H1 (cell line): ENCODE results near the gene AP3S1. TPM values are rescaled to one million over a fixed set of nuclear protein-coding genes. Genes with fewer than 3 reads are reported as not detected.

Experiments used
- CTCF ChIA-PET: fragments of 300-600 bp; sonication (Branson Sonifier 250); formaldehyde crosslinking; loops from one replicate; lab custom pipeline; 2021; ENCODE audit not compliant: partially characterized antibody; lab: Charles Lee
- POLR2A ChIA-PET: fragments of 300-600 bp; sonication (Branson Sonifier 250); formaldehyde crosslinking; loops from one replicate; lab custom pipeline; 2021; ENCODE audit warnings: inconsistent platforms; ENCODE audit not compliant: partially characterized antibody; lab: Charles Lee
- DNase-seq, 2 experiments: peaks; one replicate each; pipeline versions ENCODE4 v3.0.0 to v3.0.0-alpha.2; 2010 to 2022; ENCODE audit warnings: low spot score in 2 of 2, low read depth in 1 of 2, mixed read lengths in 1 of 2
- FAIRE-seq: peaks from 2 replicates; lab custom pipeline; 2011; peaks lifted over from hg19 to GRCh38; lab: Jason Lieb, UNC
- H2AFZ ChIP-seq: 2 replicates; pipeline ENCODE4 v1.8.1; 2012; ENCODE audit warnings: low read length, inconsistent platforms
- H2AK5ac ChIP-seq: 2 replicates; pipeline ENCODE4 v1.6.1; 2013; ENCODE audit warnings: low read depth, low read length
- H2BK120ac ChIP-seq: replicated peaks from 2 replicates; pipeline ENCODE3; 2013; ENCODE audit warnings: low read depth, low read length, inconsistent platforms
- H2BK12ac ChIP-seq: 2 replicates; pipeline ENCODE4 v1.6.1; 2013; ENCODE audit warnings: low read depth, low read length
- H2BK15ac ChIP-seq: 2 replicates; pipeline ENCODE4 v1.6.1; 2013; ENCODE audit warnings: low read length
- H2BK20ac ChIP-seq: 2 replicates; pipeline ENCODE4 v1.6.1; 2013; ENCODE audit warnings: low read length
- H2BK5ac ChIP-seq: 2 replicates; pipeline ENCODE4 v1.6.1; 2013; ENCODE audit warnings: low read depth, low read length
- H3K14ac ChIP-seq: 2 replicates; pipeline ENCODE4 v1.6.1; 2013; ENCODE audit warnings: inconsistent platforms; ENCODE audit not compliant: insufficient read length
- H3K18ac ChIP-seq: 2 replicates; pipeline ENCODE4 v1.6.1; 2013; ENCODE audit warnings: low read length; ENCODE audit errors: extremely low read depth
- H3K23ac ChIP-seq: 2 replicates; pipeline ENCODE4 v1.6.1; 2013; ENCODE audit warnings: inconsistent platforms; ENCODE audit not compliant: insufficient read length
- H3K23me2 ChIP-seq: 2 replicates; pipeline ENCODE4 v1.6.1; 2013; ENCODE audit warnings: low read depth, low read length
- H3K27ac ChIP-seq: 2 replicates; pipeline ENCODE4 v1.6.1; 2011; ENCODE audit warnings: low read depth, low read length, inconsistent platforms
- H3K27me3 ChIP-seq, 4 experiments: replicated peaks in 1 of 4; 1 replicate in 1 of 4; 2 replicates in 3 of 4; pipeline versions ENCODE4 v1.6.1 to v1.8.1; 2011 to 2013; ENCODE audit warnings: low read length in 3 of 4, mild to moderate bottlenecking in 3 of 4, inconsistent platforms in 2 of 4, mixed read lengths in 2 of 4, moderate library complexity in 1 of 4; ENCODE audit not compliant: control insufficient read depth in 3 of 4, insufficient read depth in 3 of 4; ENCODE audit errors: extremely low read depth in 1 of 4
- H3K36me3 ChIP-seq, 4 experiments: 2 replicates each; pipeline versions ENCODE4 v1.6.1 to v1.8.1; 2011 to 2013; ENCODE audit warnings: mild to moderate bottlenecking in 4 of 4, low read length in 3 of 4, moderate library complexity in 2 of 4, control low read depth in 1 of 4, inconsistent platforms in 1 of 4; ENCODE audit not compliant: insufficient read depth in 4 of 4, control insufficient read depth in 2 of 4
- H3K4ac ChIP-seq: replicated peaks from 2 replicates; pipeline ENCODE3; 2013; ENCODE audit warnings: low read length, low read depth, mixed read lengths, inconsistent platforms; ENCODE audit not compliant: insufficient read length
- H3K4me1 ChIP-seq, 4 experiments: replicated peaks in 1 of 4; 1 replicate in 1 of 4; 2 replicates in 3 of 4; pipeline versions ENCODE4 v1.6.1 to v1.8.1; 2011 to 2013; ENCODE audit warnings: low read length in 3 of 4, inconsistent platforms in 2 of 4, mixed read lengths in 1 of 4; ENCODE audit not compliant: insufficient read depth in 4 of 4, control insufficient read depth in 3 of 4
- H3K4me2 ChIP-seq, 2 experiments: 2 replicates each; pipeline versions ENCODE4 v1.6.1 to v1.8.1; 2011 to 2013; ENCODE audit warnings: low read depth in 2 of 2, low read length in 2 of 2, control low read depth in 1 of 2, inconsistent platforms in 1 of 2, mild to moderate bottlenecking in 1 of 2; ENCODE audit not compliant: insufficient read depth in 1 of 2
- H3K4me3 ChIP-seq, 4 experiments: fragments of 200-600, 300-600 bp in 1 of 4; sonication (generic), shearing (Covaris generic), sonication (Bioruptor Twin) in 1 of 4; 2 replicates each; pipeline versions ENCODE4 v1.5.1 to v1.8.1; 2011 to 2016; ENCODE audit warnings: low read length in 4 of 4, low read depth in 3 of 4, control low read depth in 2 of 4, inconsistent platforms in 2 of 4, mild to moderate bottlenecking in 2 of 4, mixed read lengths in 1 of 4, moderate library complexity in 1 of 4; ENCODE audit not compliant: insufficient read depth in 2 of 4; ENCODE audit errors: extremely low read depth in 1 of 4
- H3K56ac ChIP-seq: replicated peaks from 2 replicates; pipeline ENCODE3; 2013; ENCODE audit warnings: low read depth, mild to moderate bottlenecking, mixed read lengths, low read length, inconsistent platforms; ENCODE audit not compliant: insufficient read length
- H3K79me1 ChIP-seq: 2 replicates; pipeline ENCODE4 v1.6.1; 2013; ENCODE audit warnings: low read depth, low read length, control low read depth
- H3K79me2 ChIP-seq, 2 experiments: 2 replicates each; pipeline versions ENCODE4 v1.6.1 to v1.8.1; 2012 to 2013; ENCODE audit warnings: low read length in 2 of 2, mild to moderate bottlenecking in 2 of 2, inconsistent platforms in 1 of 2; ENCODE audit not compliant: insufficient read depth in 2 of 2, control insufficient read depth in 1 of 2
- H3K9ac ChIP-seq, 4 experiments: replicated peaks in 1 of 4; 1 replicate in 1 of 4; 2 replicates in 3 of 4; pipeline versions ENCODE4 v1.6.1 to v1.8.1; 2011 to 2013; ENCODE audit warnings: low read depth in 3 of 4, low read length in 3 of 4, control low read depth in 2 of 4, mild to moderate bottlenecking in 2 of 4, moderate library complexity in 2 of 4, inconsistent platforms in 1 of 4; ENCODE audit errors: extremely low read depth in 1 of 4
- H3K9me3 ChIP-seq, 2 experiments: 2 replicates each; pipeline versions ENCODE4 v1.6.1 to v1.8.1; 2012 to 2013; ENCODE audit warnings: mild to moderate bottlenecking in 2 of 2, moderate library complexity in 2 of 2, control low read depth in 1 of 2, inconsistent platforms in 1 of 2, low read depth in 1 of 2, low read length in 1 of 2, mixed read lengths in 1 of 2; ENCODE audit not compliant: insufficient read depth in 2 of 2
- H4K20me1 ChIP-seq, 2 experiments: replicated peaks in 1 of 2; 2 replicates each; pipeline versions ENCODE3 to v1.8.1; 2011 to 2013; ENCODE audit warnings: inconsistent platforms in 2 of 2, low read length in 2 of 2, mild to moderate bottlenecking in 1 of 2; ENCODE audit not compliant: insufficient read depth in 2 of 2, control insufficient read depth in 1 of 2
- H4K5ac ChIP-seq: 2 replicates; pipeline ENCODE4 v1.6.1; 2013; ENCODE audit warnings: low read length, low read depth, mixed read lengths, inconsistent platforms; ENCODE audit not compliant: insufficient read length
- H4K8ac ChIP-seq: 2 replicates; pipeline ENCODE4 v1.8.0; 2013; ENCODE audit warnings: mild to moderate bottlenecking, moderate library complexity, low read length, inconsistent platforms; ENCODE audit not compliant: insufficient read depth; ENCODE audit errors: extremely low read depth
- H4K91ac ChIP-seq: replicated peaks from 2 replicates; pipeline ENCODE3; 2013; ENCODE audit warnings: low read length, mixed read lengths, inconsistent platforms; ENCODE audit not compliant: insufficient read length
- ATF2 ChIP-seq: IDR thresholded peaks from 2 replicates; pipeline ENCODE4 v1.6.1; 2012; ENCODE audit warnings: low read length, inconsistent platforms
- BCL11A ChIP-seq, 2 experiments: IDR thresholded peaks; one replicate each; pipeline ENCODE4 v1.6.1; 2011; ENCODE audit warnings: low read depth in 2 of 2, low read length in 2 of 2, mild to moderate bottlenecking in 2 of 2
- CHD2 ChIP-seq: IDR thresholded peaks from 2 replicates; pipeline ENCODE4 v1.6.1; 2012; ENCODE audit warnings: low read length, improper control_type of control experiment
- HDAC2 ChIP-seq, 2 experiments: fragments of 300-600 bp in 1 of 2; sonication (generic) in 1 of 2; IDR thresholded peaks; 2 replicates each; pipeline ENCODE4 v1.6.1; 2011 to 2012; ENCODE audit warnings: low read depth in 2 of 2, low read length in 2 of 2, mild to moderate bottlenecking in 2 of 2, moderate library complexity in 2 of 2, borderline replicate concordance in 1 of 2, inconsistent platforms in 1 of 2
- JUND ChIP-seq: IDR thresholded peaks from 2 replicates; pipeline ENCODE4 v1.6.1; 2011; ENCODE audit warnings: mild to moderate bottlenecking, improper control_type of control experiment, low read length
- MAFK ChIP-seq: IDR thresholded peaks from 2 replicates; pipeline ENCODE4 v1.6.1; 2012; ENCODE audit warnings: low read depth, mild to moderate bottlenecking, improper control_type of control experiment, low read length
- RNF2 ChIP-seq: fragments of 200-900, 300-1000 bp; sonication (generic); IDR thresholded peaks from 2 replicates; pipeline ENCODE4 v1.7.1; 2016; ENCODE audit warnings: borderline replicate concordance, low read depth, mild to moderate bottlenecking, antibody characterized with exemption, low read length; ENCODE audit not compliant: poor library complexity, severe bottlenecking; ENCODE audit errors: missing control alignments
- USF2 ChIP-seq: IDR thresholded peaks from 2 replicates; pipeline ENCODE4 v1.6.1; 2011; ENCODE audit warnings: low read length, improper control_type of control experiment
- WGBS, 2 experiments: shearing (Covaris generic) in 1 of 2; methylation state at CpG; one replicate each; pipeline versions ENCODE4 v1.1.6 to v1.1.7; 2013 to 2015; ENCODE audit warnings: low lambda C conversion rate in 2 of 2, mixed read lengths in 2 of 2, inconsistent platforms in 1 of 2, low coverage in 1 of 2, missing lambda C conversion rate in 1 of 2; ENCODE audit not compliant: insufficient replicate concordance in 2 of 2, insufficient coverage in 1 of 2, insufficient read length in 1 of 2; ENCODE audit errors: extremely low coverage in 1 of 2, missing lambda C conversion rate in 1 of 2; 5-methylcytosine and 5-hydroxymethylcytosine counted together
- polyA plus RNA-seq, 7 experiments: library from polyadenylated mRNA; depleted of rRNA in 3 of 7; stranded (reverse) in 5 of 7; unstranded in 2 of 7; fragments of >200 nt in 5 of 7; fragments of 200-250 nt in 2 of 7; gene quantifications; 1 replicate in 5 of 7; 2 replicates in 1 of 7; 4 replicates in 1 of 7; pipeline versions ENCODE4 v1.2.1 to v1.2.3, GENCODE V29; 2011 to 2013; ENCODE audit warnings: missing spikeins in 2 of 7, mixed read lengths in 2 of 7
- total RNA-seq: library from RNA; stranded (reverse); fragmentation: NEBNext Ultra II Directional; extraction: Animal tissue kit (Norgen Biotek cat#: 25700); gene quantifications from 2 replicates; pipeline ENCODE4 v1.2.1, GENCODE V29; 2021

Gene AP3S1
- total and polyA plus RNA-seq, 2 of the 8 experiments (the other 6 are each of a cell fraction or from before 2014, with no cell fraction given), result 26.6 to 72.7 TPM

GRCh38 chr5:115948091-115948534 is 106.4 kb downstream of the AP3S1 start:
- H2BK15ac ChIP-seq, result no peak overlapping the region
- no peaks in the 10 kb centered on the region for H3K27me3 ChIP-seq
- H4K20me1 ChIP-seq, result no peaks in the 10 kb centered on the region
- H3K56ac ChIP-seq, result no peak overlapping the region
- H4K91ac ChIP-seq, result no peak overlapping the region
- FAIRE-seq (no peak), DNase-seq (no peak)
- CTCF ChIA-PET, result interaction anchor here (0.6 to 5.6 kb wide), 6 partner anchors 15 to 295 kb away, joined by 3 to 16 read pairs (median 4); no protein-coding TSS in a partner anchor
- no peaks in the 10 kb centered on the region for H3K36me3 ChIP-seq
- no peak overlapping the region for H3K9ac ChIP-seq
- no peak overlapping the region for H2AFZ ChIP-seq
- H2BK120ac ChIP-seq, result no peak overlapping the region
- H2BK20ac ChIP-seq, result no peak overlapping the region
- H2AK5ac ChIP-seq, result no peak overlapping the region
- no peak overlapping the region for H3K14ac ChIP-seq
- H3K4ac ChIP-seq, result no peak overlapping the region
- H3K4me2 ChIP-seq, result no peak overlapping the region
- H2BK5ac ChIP-seq, result no peak overlapping the region
- H3K27ac ChIP-seq, result no peak overlapping the region
- WGBS, 2 experiments, result 73% methylated on average over 3 of the region's 3 CpGs; no CpG with 5 or more reads in 1 of the 2 experiments
- POLR2A ChIA-PET, result no interaction called here
- no peaks in the 10 kb centered on the region; a peak in 1 of 7 replicates for H3K4me1 ChIP-seq
- H3K79me1 ChIP-seq, result no peaks in the 10 kb centered on the region
- no peak overlapping the region for H2BK12ac ChIP-seq
- no peak overlapping the region for H3K18ac ChIP-seq
- no peaks in the 10 kb centered on the region for H3K9me3 ChIP-seq
- no peak overlapping the region for H3K23ac ChIP-seq
- H4K5ac ChIP-seq, result no peak overlapping the region
- H3K4me3 ChIP-seq, result no peak overlapping the region
- no peak overlapping the region for H4K8ac ChIP-seq
- no peaks in the 10 kb centered on the region for H3K79me2 ChIP-seq
- H3K23me2 ChIP-seq, result no peaks in the 10 kb centered on the region
- TF ChIP-seq ATF2 (no peak), MAFK (no peak), CHD2 (no peak), HDAC2 (IDR thresholded peaks at IDR 0.05; ENCODE audit: borderline replicate concordance in 1 of 2, low read depth in 2 of 2, low read length in 2 of 2) (no peak), JUND (no peak), USF2 (no peak), BCL11A (IDR thresholded peaks at IDR 0.05; ENCODE audit: low read depth in 2 of 2, low read length in 2 of 2) (no peak), RNF2 (no peak)
